NCI-H748 (cell line): ENCODE data around the gene FOXO1.
"Not testable (repeated sequence)": the region's sequence is repeated elsewhere in the genome, so short reads cannot be mapped to it uniquely, and the experiment has no call there.

Experiments
- DNase-seq: peaks from one replicate; lab custom pipeline; 2025; ENCODE audit not compliant: unreplicated experiment; lab: John Stamatoyannopoulos, UW

FOXO1 gene

DNA sequence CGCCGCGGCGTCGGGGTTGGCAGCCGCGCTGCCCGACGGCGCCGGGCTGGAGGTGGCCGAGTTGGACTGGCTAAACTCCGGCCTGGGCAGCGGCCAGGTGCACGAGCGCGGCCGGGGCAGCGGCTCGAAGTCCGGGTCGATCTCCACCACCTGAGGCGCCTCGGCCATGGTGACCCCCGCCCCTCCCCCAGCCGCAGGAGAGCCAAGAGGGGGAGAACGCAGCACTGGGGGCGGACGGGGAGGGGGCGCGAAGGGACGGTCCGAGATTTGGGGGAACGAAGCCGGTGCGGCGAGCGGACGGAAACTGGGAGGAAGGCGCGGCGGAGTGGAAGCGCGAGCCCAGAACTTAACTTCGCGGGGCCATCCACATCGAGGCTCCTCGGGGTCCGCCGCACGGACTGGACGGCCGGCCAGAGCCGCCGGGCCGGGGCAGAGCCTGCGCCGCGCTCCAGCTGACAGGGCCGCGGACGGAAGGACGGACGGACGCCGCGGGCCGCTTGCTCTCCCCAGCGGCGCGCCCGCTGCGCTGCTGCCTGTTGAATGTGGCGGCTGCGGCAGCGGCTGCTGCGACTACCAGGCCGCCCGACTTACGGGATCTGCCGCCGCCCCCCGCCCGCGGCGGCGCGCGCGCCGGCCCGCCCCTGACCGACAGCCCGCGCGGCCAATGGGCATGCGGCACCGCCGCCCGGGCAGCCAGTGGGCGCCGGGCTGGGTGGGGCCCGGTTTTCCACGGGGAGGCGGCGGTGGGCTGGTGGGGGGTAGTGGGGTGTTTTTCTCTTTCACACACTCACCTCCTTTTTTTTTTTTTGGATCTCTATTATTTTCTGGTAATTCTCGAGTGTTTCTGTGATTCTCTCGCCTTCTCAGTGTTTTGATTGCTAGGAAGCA is at the start of gene FOXO1:
Gene FOXO1 (minus strand): TSS at position 597 of the 888 bp plus-strand sequence. CDS start 429 bp downstream, at position 168.
- DNase-seq = peak; percentile 90

DNA sequence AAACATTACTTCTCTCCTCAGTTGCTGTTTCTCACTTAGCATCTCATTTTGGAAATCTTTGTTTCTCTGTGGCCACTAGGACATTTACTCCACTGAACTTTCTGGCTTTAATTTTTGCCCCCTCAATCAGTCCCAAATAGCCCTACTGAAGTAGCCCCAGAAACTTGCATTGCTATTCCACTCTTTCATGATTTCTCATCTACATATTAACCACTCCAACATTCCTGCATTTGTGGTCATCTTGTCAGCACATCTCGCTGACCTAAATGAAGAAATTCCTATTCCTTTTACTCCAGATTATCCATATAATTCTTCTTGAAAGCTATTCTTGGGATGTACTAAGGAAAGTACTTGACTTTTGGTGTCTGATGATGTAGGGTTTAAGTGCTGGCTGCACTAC is 48.0 kb upstream of the FOXO1 start:
- not testable (repeated sequence) for DNase-seq

DNA sequence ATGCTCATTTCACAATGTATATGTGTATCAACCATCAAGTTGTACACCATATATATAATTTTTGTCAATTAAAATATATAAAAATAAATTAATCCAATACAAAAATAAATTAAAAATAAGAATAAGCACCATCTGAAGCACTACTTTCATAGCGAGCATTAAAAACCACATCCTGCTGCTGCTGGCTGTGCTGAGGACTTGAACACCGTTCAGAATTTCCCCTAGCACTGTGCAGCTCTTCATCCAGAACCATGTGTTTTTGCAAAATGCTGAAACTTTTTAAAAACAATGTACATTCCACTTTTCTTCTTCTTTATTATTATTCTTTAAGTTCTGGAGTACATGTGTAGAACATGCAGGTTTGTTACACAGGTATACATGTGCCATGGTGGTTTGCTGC is 40.0 kb upstream of the FOXO1 start:
- DNase-seq = no peak

DNA sequence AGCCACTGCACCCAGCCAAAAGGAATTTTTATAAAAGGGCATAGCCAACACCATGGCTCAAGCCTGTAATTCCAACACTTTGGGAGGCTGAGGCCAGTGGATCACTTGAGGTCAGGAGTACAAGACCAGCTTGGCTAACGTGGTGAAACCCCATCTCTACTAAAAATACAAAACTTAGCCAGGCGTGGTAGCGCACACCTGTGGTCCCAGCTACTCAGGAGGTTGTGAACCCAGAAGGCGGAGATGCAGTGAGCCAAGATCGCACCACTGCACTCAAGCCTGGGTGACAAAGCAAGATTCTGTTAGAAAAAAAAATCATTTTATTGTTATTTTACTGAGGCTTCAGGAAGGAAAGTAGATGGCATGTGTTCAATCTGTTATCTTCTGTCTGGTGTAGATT is 31.3 kb upstream of the FOXO1 start:
- no peak for DNase-seq

DNA sequence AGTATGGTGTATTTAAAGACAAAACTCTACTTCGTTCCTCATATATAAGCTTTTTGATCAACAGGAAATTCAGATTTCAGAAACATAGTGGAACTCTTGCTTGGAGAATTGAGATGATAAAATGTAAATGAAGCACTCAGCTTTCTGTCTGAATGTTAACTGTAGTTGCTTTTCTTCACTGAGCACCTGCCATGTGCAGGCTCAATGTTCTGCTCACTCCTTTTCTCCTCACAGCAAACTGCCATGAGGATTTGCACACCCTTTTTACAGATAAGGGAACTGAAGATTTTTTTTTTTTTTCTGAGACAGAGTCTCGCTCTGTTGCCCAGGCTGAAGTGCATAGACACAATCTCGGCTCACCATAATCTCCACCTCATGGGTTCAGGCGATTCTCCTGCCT is 28.0 kb upstream of the FOXO1 start:
- DNase-seq = no peak

DNA sequence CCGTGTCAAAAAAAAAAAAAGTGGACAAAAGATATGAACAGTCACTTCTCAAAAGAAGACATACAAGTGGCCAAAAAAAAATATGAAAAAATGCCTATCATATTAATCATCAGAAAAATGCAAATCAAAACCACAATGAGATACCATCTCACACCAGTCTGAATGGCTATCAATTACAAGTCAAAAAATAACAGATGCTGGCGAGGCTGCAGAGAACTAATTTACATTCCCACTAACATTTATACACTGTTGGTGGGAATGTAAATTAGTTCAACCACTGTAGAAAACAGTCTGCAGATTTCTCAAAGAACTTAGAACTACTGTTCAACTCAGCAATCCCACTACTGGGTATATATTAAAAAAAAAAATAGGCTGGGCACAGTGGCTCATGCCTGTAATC is 26.5 kb upstream of the FOXO1 start:
- no peak for DNase-seq

DNA sequence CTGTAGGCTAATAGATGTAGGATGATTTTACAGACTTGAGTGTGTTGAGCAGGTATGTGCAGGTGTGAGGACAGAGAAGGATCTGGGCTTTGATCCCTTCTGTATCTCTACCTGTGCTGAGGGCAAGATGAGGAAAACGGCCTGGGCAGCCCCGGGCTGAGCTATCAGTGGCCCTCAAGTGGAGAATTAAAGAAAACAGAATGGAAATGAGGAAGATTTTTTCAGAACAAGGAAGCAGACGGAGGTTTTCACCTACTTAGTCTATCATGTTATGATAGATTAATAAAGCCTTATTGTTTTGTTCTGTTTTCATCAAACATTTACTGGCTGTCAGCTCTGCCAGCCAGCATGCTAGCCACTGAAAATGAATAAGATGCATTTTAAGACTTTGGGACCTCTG is 22.3 kb upstream of the FOXO1 start:
- no peak for DNase-seq

DNA sequence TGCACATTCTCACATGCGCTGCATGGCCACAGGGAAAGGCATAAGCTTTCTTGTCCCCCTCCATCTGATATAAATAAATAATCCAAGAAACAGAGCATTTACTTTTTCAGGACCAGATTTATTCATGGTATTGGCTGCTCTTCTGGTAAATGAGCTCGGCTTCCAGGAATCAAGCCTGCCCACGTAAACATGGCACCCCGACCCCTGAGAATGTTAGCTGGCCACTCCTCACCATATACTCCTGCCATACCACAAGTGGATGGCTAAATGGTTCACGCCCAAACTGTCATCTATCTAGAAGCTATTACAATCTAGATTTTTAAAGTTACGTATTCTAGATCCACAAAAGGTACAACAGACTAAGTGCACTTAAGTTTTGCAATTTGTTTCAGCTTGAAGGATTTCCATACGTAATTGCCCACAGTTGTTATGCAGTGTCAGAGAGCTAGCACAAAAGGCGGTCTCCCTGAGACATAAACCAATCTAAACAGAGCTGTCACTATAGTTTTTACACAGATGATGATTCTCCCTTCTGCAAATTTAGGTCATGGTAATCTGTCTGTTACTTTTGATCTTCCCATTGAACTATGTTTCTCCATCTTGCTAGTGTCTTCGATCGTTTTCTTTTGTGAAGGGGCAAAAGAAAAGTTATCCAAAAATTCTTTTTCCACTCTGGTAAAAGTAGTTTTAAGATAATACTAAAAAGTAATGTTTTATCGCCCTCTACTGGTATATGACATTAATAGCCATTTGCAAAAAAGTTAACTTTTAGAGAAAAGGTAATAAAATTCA is 16.2 kb upstream of the FOXO1 start:
- peak; percentile 47 for DNase-seq

DNA sequence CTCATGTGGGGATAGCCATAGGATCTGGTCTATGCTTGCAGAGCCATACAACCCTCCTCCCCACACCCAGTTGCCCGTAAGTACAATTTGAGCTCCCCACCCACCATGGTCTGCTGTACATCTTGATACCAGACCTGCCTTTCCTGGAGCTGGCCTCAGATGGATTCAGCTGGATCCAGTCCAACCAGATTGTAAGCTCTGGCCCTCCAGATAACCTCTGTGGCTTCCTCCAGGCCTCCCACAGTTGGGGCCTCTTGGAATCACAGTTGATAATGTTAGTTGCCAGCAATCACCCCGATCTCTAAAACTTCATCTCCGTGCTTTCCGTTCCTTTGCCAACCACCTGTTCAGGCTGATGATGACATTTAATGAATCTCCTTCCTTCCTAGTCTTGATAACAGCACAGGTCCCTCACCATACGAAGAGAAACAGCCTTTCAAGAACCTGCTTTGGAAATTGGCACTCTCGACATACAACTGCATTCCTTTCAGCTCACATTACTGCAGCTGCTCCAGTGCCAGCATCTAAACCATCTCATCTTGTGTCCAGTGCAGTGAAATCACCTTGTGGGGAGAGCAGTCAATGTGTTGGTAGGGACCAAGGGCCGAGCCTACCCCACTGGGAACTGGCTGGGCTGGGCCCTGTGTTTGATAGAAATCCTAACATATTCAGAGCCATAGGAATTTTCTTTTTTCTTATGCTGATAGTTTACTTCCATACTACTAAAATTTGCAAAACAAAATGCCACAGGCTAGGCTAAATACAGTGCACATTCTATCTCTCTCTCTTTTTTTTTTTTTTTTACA is 15.1 kb upstream of the FOXO1 start:
- peak; percentile 5 for DNase-seq

DNA sequence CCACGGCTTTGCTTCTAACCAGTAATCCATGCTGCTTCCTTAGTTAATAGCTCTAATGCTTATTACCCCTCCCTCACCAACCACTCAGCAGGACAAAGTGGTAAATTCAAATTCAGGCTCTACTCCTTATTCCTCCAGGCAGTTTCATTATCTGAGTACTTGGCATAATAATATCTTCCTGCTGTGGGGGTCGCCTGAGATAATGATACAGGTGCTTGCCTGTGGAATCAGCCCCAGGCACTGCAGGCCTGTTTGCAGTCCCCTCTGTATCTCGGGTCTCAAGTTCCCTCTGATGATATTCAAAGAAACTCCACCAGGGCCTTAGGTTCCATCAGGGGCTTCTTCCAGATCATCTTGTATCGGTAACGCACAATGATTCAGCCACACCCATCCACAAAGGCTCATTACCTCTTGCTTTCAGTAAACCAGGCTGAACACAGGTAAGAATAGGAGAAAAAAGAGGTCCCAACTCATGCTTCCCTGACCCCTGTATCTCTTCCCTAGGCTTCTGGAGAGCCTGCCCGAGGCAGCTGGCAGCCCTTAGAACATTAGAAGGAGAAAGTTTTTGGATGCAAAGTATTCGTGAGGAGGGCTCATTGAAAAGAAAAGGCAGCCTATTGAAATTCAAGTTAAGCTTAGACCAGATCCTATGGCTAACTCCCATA is 14.3 kb upstream of the FOXO1 start:
- DNase-seq = peak; percentile 3

DNA sequence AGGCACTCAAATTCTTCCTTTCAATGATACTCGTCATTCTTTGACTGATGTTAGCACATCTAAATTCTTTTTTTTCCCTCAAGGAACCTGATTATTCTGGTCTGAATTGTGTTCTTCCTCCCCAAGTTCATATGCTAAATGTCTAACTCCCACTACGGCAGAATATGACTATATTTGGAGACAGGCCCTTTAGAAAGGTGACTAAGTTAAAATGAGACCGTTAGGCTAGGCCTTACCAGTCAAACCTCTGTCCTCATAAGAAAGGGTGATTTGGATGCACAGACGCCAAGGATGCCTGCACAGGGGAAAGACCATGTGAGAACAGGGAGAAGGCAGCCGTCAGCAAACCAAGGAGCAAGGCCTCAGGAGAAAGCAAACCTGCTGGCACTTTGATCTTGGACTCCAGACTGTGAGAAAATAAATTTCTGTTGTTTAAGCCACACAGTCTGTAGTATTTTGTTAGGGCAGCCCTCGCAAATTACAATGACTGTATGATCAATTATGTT is 13.1 kb upstream of the FOXO1 start:
- DNase-seq = no peak

DNA sequence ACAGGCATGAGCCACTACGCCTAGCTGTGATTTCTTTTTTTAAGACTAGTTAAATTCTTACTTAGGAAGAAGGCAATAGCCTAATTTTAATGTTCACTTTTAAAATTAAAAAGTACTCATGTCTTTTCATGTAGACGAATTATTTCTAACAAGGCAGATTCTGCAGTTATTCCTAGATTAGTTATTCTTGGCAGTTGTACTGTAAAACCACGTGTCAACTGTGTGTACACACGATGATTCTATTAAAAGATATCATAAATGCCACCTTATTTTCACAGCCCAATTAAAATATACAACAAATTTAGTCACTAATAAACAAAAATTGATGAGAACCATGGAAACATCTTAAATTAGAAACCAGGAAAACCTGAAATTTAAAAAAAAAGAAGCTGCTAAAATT is 10.6 kb upstream of the FOXO1 start:
- DNase-seq = no peak

DNA sequence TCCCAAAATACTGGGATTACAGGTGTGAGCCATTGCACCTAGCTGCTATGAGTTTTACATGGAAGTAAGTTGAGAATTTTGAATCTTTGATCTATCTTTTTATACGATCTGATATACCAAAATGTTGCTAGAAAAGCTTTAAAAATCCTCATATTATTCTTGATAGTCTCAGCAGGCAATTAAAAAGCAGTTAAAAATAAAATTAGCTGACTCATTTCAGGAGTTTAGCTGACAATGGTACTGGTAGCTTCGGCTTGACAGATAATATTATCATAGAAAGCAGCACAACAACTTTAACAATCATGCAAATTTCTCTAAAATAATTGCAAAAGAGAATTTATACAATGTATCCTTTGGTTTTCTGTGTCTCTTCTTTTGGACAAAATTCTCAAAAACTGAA is 9.6 kb upstream of the FOXO1 start:
- DNase-seq = no peak

DNA sequence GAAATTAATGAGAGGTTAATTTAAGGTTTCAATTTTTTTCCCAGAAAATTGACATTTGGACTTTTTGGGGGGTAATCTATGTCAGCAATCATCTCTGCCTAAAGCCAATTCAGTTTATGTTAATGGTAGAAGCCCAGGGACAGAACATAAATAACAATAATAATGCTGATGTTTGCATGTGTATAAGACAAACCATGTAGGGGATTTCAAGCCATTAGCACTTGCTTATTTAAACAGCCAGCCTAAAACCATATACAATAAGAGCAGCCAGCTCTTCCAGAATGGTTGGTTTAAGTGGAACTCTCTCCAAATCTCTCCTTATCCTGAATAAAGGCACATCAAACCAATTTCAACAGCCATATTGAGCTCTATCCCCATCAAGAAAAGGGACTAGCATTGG is 7.0 kb upstream of the FOXO1 start:
- DNase-seq = no peak

DNA sequence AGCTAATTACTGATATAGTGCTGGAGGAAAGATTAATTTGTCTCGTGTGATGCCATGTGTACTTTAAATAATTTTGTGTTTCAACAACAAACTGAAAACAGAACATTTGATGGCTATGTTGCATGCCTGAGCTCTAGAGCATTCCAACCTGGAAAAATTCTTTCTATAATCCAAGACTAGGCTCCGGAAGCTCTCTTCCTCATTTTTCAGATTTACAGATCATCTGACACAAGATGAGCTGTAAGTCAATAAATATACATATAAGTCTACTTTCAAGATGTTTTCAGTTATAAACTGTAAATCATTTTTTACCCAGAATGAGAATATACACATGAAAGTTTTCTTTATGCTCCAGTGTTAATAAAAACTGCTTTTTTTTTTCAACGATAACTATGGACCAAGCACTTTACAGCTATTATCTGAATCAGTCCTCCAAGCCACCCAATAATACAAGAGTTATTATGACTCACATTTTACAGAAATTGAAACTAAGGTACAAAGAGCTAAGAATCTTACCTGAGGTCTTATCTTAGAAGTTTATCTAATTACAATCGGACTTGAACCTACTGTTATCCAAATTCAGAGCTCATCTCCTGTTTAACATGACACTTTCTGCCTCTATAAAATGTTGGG is 6.4 kb upstream of the FOXO1 start:
- no peak for DNase-seq

DNA sequence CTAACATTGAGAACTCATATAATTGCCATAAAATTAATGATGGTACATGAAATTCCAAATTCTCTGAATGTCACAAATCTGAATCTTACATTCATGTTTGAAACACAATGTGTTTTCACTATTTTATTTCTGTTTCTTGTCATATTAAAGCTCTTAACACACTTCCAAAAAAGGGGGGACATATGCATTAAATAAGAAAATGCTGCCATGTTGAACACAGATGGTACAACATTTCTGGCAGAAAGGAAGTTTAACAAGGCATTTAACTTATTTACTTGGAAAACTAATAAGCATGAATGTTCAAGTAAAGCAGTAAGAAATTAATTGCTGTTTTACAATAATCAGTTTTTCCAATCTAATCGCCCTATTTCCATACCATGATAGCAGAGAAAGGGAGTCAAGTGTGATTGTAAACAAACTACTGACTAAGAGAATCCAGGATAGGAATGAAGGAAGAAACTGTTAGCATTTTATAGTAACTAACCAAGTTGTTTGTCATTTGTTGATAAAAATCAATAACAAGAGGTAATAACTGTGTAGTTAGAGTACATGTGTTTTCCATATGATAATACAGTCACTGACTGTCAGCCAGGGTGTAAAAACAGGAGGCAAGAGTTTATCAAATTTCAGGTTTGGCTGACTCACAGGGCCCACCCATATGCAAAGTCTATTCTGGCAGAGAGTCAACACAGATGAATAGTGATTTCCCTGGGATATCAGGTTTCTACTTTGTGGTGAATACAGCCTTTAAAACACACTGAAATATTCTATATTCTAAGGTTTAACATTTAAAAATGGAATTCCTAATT is 5.7 kb upstream of the FOXO1 start:
- DNase-seq = peak; percentile 69

DNA sequence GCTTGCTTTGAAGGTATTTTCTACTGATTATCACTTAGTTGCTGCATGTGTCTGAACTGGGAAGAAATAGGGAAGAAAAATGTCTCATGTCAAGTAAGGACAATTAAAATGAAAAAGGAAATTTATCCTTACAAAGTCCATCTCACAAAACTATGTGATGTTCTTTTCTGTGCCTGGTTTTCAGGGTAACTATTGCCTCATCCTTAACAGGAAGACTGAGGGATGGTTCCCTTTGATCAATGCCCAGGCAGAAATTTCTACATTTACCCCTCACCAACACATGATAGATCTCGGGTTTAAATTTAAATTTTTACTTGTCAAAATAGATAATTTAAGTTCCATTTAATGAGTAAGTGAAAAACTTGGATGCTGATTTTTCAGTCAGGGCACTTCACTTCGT is 3.9 kb upstream of the FOXO1 start:
- DNase-seq = no peak

DNA sequence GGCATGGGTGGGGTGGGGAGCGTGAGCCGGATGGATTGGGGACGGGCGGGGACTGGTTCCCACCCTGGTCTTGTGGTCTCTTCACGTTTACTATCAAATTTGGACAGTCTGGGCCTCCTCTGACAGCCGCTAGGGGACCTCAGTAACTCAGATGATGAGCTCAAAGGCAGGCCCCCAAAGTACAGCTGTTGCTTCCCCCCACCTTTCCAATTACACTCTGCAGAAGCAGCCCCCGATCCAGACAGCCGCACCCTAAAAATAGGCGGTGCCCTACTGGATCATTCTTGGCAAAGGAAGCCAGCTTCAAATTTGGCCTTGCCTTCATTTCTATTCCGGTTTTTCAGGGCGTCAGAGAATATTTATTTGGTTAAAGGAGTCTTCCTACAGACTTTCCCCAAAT is 1.9 kb upstream of the FOXO1 start:
- DNase-seq = peak; percentile 34

DNA sequence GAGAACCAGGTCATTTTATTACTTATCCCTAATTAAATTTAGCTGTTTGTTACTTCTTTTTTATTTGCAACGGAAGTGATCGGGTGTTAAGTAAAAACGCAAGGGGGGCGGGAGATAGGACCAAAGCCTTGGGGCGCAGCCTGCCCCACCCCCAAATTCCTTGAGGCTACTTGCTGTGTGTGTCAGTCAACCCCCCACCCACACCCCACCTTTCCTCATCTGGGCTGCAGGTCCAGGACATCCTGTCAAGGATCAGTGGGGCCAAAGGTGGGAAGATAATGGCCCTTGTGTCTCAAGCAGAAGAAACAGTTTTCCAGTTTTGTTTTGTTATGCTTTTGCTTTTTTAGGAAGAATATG is 1.2 kb upstream of the FOXO1 start:
- no peak for DNase-seq
